ENCODE data around the gene SZRD1.

SZRD1 gene

GRCh38 chr1:16394977-16395376, 27.9 kb downstream of the SZRD1 start:
- DNase-seq (ENCODE audit: low spot score), result no peak

- DNase-seq (ENCODE audit: low spot score), result peak; percentile 82
Observed at GRCh38 chr1:16396591-16396990, 29.5 kb downstream of the SZRD1 start.

- no peak for DNase-seq (ENCODE audit: low spot score)
Observed at GRCh38 chr1:16397120-16397519, 30.1 kb downstream of the SZRD1 start.

GRCh38 chr1:16398371-16398953, 31.4 kb downstream of the SZRD1 start:
- no peak for DNase-seq (ENCODE audit: low spot score)

- no peak for DNase-seq (ENCODE audit: low spot score)
Observed at GRCh38 chr1:16402742-16403141, 35.7 kb downstream of the SZRD1 start.

- DNase-seq (ENCODE audit: low spot score), result no peak
Observed at GRCh38 chr1:16405441-16405840, 38.4 kb downstream of the SZRD1 start.

GRCh38 chr1:16406868-16407267, 39.8 kb downstream of the SZRD1 start:
- no peak for DNase-seq (ENCODE audit: low spot score)

- DNase-seq (ENCODE audit: low spot score), result no peak
Observed at GRCh38 chr1:16409536-16410152, 42.6 kb downstream of the SZRD1 start.

GRCh38 chr1:16410803-16411202, 43.8 kb downstream of the SZRD1 start:
- DNase-seq (ENCODE audit: low spot score), result no peak

- no peak for DNase-seq (ENCODE audit: low spot score)
Observed at GRCh38 chr1:16413191-16413590, 46.1 kb downstream of the SZRD1 start.

- no peak for DNase-seq (ENCODE audit: low spot score)
Observed at GRCh38 chr1:16418823-16419425, 51.9 kb downstream of the SZRD1 start.

- DNase-seq (ENCODE audit: low spot score), result no peak
Observed at GRCh38 chr1:16420424-16421118, 53.5 kb downstream of the SZRD1 start.

GRCh38 chr1:16421201-16421600, 54.2 kb downstream of the SZRD1 start:
- no peak for DNase-seq (ENCODE audit: low spot score)

GRCh38 chr1:16422041-16422440, 55.0 kb downstream of the SZRD1 start:
- no peak for DNase-seq (ENCODE audit: low spot score)

GRCh38 chr1:16425125-16426025, 58.3 kb downstream of the SZRD1 start:
- no peak for DNase-seq (ENCODE audit: low spot score)

- DNase-seq (ENCODE audit: low spot score), result no peak
Observed at GRCh38 chr1:16430606-16431005, 63.6 kb downstream of the SZRD1 start.

GRCh38 chr1:16433030-16433429, 66.0 kb downstream of the SZRD1 start:
- no peak for DNase-seq (ENCODE audit: low spot score)

- no peak for DNase-seq (ENCODE audit: low spot score)
Observed at GRCh38 chr1:16434007-16434406, 67.0 kb downstream of the SZRD1 start.

GRCh38 chr1:16434501-16434900, 67.5 kb downstream of the SZRD1 start:
- DNase-seq (ENCODE audit: low spot score), result no peak

GRCh38 chr1:16436946-16437474, 70.0 kb downstream of the SZRD1 start, which contains the start of gene SPATA21:
SPATA21 (minus strand) TSS chr1:16437424; CDS start chr1:16431371, 6,053 bp downstream.
- DNase-seq (ENCODE audit: low spot score), result no peak

- DNase-seq (ENCODE audit: low spot score), result no peak
Observed at GRCh38 chr1:16438516-16438915, 71.5 kb downstream of the SZRD1 start.

- no peak for DNase-seq (ENCODE audit: low spot score)
Observed at GRCh38 chr1:16438924-16439323, 71.9 kb downstream of the SZRD1 start.
